ENCODE data around the gene MAP3K10. TPM values are rescaled to one million over a fixed set of nuclear protein-coding genes. Genes with fewer than 3 reads are reported as not detected.
A peak's percentile ranks its signal among the peaks of the same experiment; 100 is the strongest.

MAP3K10 gene
- total RNA-seq, 4 donors from 2014 or later: 10.8 to 19.5 (median 11.9) TPM

DNA sequence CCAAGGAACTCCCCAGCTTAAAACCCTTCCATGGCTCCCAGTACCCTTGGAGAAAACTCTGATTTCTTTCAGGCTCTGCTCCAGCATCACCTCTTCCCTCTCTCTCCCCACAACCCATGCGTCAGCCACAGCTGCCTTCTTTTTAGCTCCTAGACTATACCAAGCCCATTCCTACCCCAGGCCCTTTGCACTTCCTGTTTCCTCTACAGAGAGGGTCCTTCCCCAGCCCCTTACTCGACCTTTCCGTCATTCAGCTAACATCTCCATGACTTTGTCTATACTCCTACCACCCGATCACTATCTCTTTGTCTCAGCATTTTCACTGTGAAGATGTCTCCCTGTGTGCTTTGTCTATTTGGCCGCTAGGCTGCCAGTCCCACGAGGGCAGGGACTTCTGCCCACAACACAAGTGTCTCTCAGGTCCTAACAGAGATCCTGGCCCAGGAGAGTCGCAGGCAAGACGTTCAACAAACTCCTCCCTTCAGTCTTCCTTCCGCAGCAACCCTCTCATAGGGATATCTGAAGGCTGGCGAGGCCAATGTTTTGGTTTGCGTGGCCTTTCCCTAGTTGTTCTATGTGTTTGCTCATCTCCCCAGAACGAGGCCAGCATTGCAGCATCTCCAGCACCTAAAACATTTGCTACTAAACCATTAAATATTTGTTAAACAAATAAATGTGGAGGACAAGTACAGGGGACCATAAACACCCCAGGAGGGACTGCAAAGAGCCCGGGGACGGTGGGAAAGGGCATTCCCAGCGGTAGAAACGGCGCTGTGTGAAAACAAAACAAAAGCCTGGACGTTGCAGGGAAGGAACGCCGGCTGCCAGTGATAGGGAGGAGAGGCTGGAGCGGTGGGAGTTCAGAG is 34.4 kb downstream of the MAP3K10 start:
- Histone ChIP-seq H3K4me1 (peaks cover 7 to 18% (median 17%) of the 10 kb centered on the region in 4 donors), H3K36me3 (no peaks in the 10 kb centered on the region), H3K9me3 (no peaks in the 10 kb centered on the region), H3K4me3 (peak overlapping the region in 2 of 4 donors; percentile 7 to 40), H3K27ac (no peak overlapping the region), H3K27me3 (peaks cover 63% of the 10 kb centered on the region)
- intact Hi-C loops (cut with DNase I; ENCODE audit: low total_unique reads): no loop called here
- no peak for DNase-seq
- 26 to 35% methylated on average over 13 to 21 of the region's 21 CpGs for WGBS, 2 donors (ENCODE audit: low coverage in 1 of 2)
- TF ChIP-seq EP300 (IDR thresholded peaks at IDR 0.05; ENCODE audit: low read depth): no peak
- no peak for TF ChIP-seq CTCF (IDR thresholded peaks at IDR 0.05)
- TF ChIP-seq POLR2A (IDR thresholded peaks at IDR 0.05): no peak
- no peak for TF ChIP-seq POLR2AphosphoS5 (IDR thresholded peaks at IDR 0.05)
- in situ Hi-C loops (cut with MboI; ENCODE audit: low pct_ligation_motif_present in 1 of 4, low pct_unique_long_range_greater_than_20kb in 1 of 4, low sequenced_read_pairs in 3 of 4): loop anchor here (5.0 to 10.0 kb wide), 3 partner anchors 81 to 91 kb away; no protein-coding TSS in a partner anchor

GRCh38 chr19:40228346-40228745 is 37.1 kb downstream of the MAP3K10 start:
- intact Hi-C loops (cut with DNase I; ENCODE audit: low total_unique reads): no loop called here
- in situ Hi-C loops (cut with MboI; ENCODE audit: low pct_ligation_motif_present in 1 of 4, low pct_unique_long_range_greater_than_20kb in 1 of 4, low sequenced_read_pairs in 3 of 4): loop anchor here (5.0 to 10.0 kb wide), 3 partner anchors 84 to 94 kb away; no protein-coding TSS in a partner anchor
- H3K27me3 ChIP-seq: peaks cover 49% of the 10 kb centered on the region
- no peak overlapping the region for H3K27ac ChIP-seq
- TF ChIP-seq EP300 (IDR thresholded peaks at IDR 0.05; ENCODE audit: low read depth) (no peak), CTCF (IDR thresholded peaks at IDR 0.05) (no peak), POLR2A (IDR thresholded peaks at IDR 0.05) (no peak), POLR2AphosphoS5 (IDR thresholded peaks at IDR 0.05) (no peak)
- 55% methylated on average over 10 of the region's 10 CpGs; no CpG with 5 or more reads in 1 of the 2 donors for WGBS, 2 donors (ENCODE audit: low coverage in 1 of 2)
- DNase-seq: no peak
- peaks cover 7 to 22% (median 19%) of the 10 kb centered on the region in 4 donors for H3K4me1 ChIP-seq
- no peak overlapping the region for H3K4me3 ChIP-seq
- H3K9me3 ChIP-seq: no peaks in the 10 kb centered on the region
- peaks cover 0 to 2% (median 0%) of the 10 kb centered on the region in 4 donors for H3K36me3 ChIP-seq

DNA sequence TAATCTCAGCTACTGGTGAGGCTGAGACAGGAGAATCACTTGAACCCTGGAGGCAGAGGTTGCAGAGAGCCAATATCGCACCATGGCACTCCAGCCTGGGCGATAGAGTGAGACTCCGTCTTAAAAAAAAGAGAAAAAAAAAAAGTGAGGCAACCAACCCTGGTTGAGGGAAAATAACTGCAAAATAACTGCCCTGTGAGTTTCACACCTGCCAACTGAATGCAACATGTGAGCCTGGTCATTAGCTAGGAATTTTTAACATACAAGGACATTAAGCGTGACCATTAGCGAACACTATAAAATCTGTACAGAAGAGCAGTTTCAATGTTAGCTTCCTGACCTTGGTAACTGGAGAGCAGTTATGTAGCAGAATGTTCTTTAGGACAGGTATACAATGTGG is 37.6 kb downstream of the MAP3K10 start:
- intact Hi-C loops (cut with DNase I; ENCODE audit: low total_unique reads): no loop called here
- in situ Hi-C loops (cut with MboI; ENCODE audit: low pct_ligation_motif_present in 1 of 4, low pct_unique_long_range_greater_than_20kb in 1 of 4, low sequenced_read_pairs in 3 of 4): loop anchor here (5.0 to 10.0 kb wide), 3 partner anchors 84 to 94 kb away; no protein-coding TSS in a partner anchor
- 92 to 97% methylated on average over 3 to 5 of the region's 5 CpGs for WGBS, 2 donors (ENCODE audit: low coverage in 1 of 2)

More for the DNA sequence above, 37.6 kb downstream of the MAP3K10 start:
- Histone ChIP-seq H3K4me1 (peaks cover 7 to 22% (median 18%) of the 10 kb centered on the region in 4 donors), H3K9me3 (no peaks in the 10 kb centered on the region), H3K4me3 (no peak overlapping the region), H3K27ac (no peak overlapping the region), H3K27me3 (peaks cover 43% of the 10 kb centered on the region), H3K36me3 (peaks cover 0 to 4% (median 0%) of the 10 kb centered on the region in 4 donors)
- TF ChIP-seq POLR2AphosphoS5 (IDR thresholded peaks at IDR 0.05) (no peak), POLR2A (IDR thresholded peaks at IDR 0.05) (no peak), EP300 (IDR thresholded peaks at IDR 0.05; ENCODE audit: low read depth) (no peak), CTCF (IDR thresholded peaks at IDR 0.05) (no peak)
- DNase-seq: no peak
